HG02840 (cell line): ENCODE results near the gene PCBD2.
"Not testable (repeated sequence)": the region's sequence is repeated elsewhere in the genome, so short reads cannot be mapped to it uniquely, and the experiment has no call there.

Source experiments
- ATAC-seq: cut with Tn5 transposase; IDR thresholded peaks from one replicate; pipeline ENCODE4 v1.9.1; 2021; ENCODE audit warnings: mild to moderate bottlenecking, moderate library complexity, moderate number of reproducible peaks; ENCODE audit not compliant: unreplicated experiment, low FRiP score

PCBD2 gene

GRCh38 chr5:134905246-134905996, 490 bp downstream of the PCBD2 start:
- peak; percentile 33 for ATAC-seq

- ATAC-seq: no peak
These were observed 1.9 kb downstream of the PCBD2 start for GRCh38 chr5:134906811-134907210.

GRCh38 chr5:134910752-134911151, 5.8 kb downstream of the PCBD2 start:
- not testable (repeated sequence) for ATAC-seq

GRCh38 chr5:134911285-134912206, 6.6 kb downstream of the PCBD2 start:
- ATAC-seq: no peak

- no peak for ATAC-seq
These were observed 8.3 kb downstream of the PCBD2 start for GRCh38 chr5:134913254-134913653.

GRCh38 chr5:134913795-134914194, 8.9 kb downstream of the PCBD2 start:
- no peak for ATAC-seq

- ATAC-seq: no peak
These were observed 12.3 kb downstream of the PCBD2 start for GRCh38 chr5:134917070-134917815.

GRCh38 chr5:134918861-134919260, 13.9 kb downstream of the PCBD2 start:
- ATAC-seq: no peak

- no peak for ATAC-seq
These were observed 16.1 kb downstream of the PCBD2 start for GRCh38 chr5:134920848-134921575.

GRCh38 chr5:134932508-134932907, 27.6 kb downstream of the PCBD2 start:
- no peak for ATAC-seq

- ATAC-seq: no peak
These were observed 29.3 kb downstream of the PCBD2 start for GRCh38 chr5:134934202-134934601.

GRCh38 chr5:134935711-134936602, 31.0 kb downstream of the PCBD2 start:
- ATAC-seq: no peak

- ATAC-seq: no peak
These were observed 32.6 kb downstream of the PCBD2 start for GRCh38 chr5:134937526-134937925.

GRCh38 chr5:134938030-134938429, 33.1 kb downstream of the PCBD2 start:
- ATAC-seq: no peak

GRCh38 chr5:134939500-134939899, 34.6 kb downstream of the PCBD2 start:
- no peak for ATAC-seq

GRCh38 chr5:134943547-134943946, 38.6 kb downstream of the PCBD2 start:
- ATAC-seq: no peak

GRCh38 chr5:134944630-134945029, 39.7 kb downstream of the PCBD2 start:
- no peak for ATAC-seq

- ATAC-seq: no peak
These were observed 40.1 kb downstream of the PCBD2 start for GRCh38 chr5:134945041-134945440.

GRCh38 chr5:134948911-134949310, 44.0 kb downstream of the PCBD2 start:
- ATAC-seq: no peak
